HG02798 (cell line): Measurements from ENCODE around the gene TAS2R40.
"Not testable (repeated sequence)": the region's sequence is repeated elsewhere in the genome, so short reads cannot be mapped to it uniquely, and the experiment has no call there.

ENCODE experiments used
- ATAC-seq: cut with Tn5 transposase; IDR thresholded peaks from one replicate; pipeline ENCODE4 v1.9.1; 2021; ENCODE audit warnings: mild to moderate bottlenecking; ENCODE audit not compliant: unreplicated experiment, poor library complexity

Gene TAS2R40

DNA sequence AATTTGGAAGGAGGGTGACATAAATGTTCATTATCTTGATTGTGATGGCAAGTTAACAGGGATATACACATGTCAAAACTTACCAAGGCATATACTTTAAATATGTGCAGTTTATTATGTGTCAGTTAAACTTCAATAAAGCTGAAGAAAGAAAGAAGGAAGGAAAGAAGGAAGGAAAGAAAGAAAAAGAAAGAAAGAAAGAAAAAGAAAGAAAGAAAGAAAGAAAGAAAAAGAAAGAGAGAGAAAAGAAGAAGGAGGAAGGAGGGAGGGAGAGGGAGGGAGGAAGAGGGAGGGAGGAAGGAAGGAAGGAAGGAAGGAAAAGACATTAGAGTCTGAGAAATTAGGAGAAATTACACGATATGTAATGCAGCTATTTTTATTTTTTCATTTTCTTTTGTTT, 25.5 kb downstream of the TAS2R40 start:
- ATAC-seq = no peak

DNA sequence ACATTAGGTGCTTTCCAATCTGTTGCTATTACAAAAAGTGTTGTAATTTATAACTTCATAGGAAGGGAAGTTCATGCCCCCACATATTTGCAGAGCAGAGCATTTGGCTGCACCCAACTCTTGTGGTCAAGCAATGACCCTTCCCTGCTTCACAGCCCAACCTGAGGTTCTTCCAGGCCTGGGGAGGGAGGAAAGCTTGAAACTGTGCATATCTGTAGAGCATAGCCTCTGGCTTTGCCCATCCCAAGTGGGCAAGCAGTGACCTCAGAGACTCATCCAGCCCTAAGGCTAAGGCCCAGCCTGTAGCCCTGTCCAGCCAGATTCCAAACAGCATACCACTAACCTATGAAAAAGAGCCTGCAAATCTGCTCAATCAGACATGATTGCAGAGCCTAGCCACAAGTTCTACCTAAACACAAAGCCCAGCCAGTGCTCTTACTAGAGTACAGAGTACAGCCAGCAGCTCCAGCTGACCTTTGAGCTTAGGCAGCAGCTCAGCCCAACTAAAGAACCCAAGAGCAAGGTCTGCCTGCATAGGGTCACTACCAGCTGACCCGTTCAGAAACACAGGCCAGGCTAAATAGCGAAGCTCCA, 27.0 kb downstream of the TAS2R40 start:
- no peak for ATAC-seq

DNA sequence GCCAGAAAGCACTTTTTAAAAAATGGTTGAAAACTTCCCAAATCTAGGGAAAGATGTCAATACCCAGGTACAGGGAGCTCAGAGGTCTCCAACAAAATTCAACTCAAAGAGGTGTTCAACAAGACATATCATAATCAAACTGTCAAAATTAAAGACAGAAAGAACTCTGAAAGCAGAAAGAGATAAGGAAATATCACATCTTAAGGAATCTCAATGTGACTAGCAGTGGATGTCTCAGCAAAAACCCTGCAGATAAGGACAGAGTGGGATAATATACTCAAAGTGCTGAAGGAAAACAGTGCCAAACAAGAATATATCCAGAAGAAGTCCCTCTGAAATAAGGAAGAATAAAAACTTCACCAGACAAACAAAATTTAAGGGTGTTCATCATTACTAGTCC, 28.4 kb downstream of the TAS2R40 start:
- ATAC-seq = no peak

DNA sequence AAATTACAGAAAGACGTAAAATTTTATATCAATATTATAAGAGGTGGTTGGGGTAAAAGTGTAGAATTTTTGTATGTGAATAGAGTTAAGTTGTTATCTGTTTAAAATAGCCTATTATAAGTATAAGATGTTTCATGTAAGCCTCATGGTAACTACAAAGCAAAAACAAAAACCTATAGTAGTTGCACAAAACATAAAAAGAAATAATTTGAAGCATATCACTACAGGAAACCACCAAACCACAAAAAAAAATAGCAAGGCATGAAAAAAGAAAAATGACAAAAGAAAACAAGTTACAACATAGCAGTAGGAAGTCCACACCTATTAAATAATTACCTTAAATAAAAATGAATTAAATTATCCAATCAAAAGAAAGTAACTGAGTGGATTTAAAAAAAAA, 29.0 kb downstream of the TAS2R40 start:
- ATAC-seq = no peak

DNA sequence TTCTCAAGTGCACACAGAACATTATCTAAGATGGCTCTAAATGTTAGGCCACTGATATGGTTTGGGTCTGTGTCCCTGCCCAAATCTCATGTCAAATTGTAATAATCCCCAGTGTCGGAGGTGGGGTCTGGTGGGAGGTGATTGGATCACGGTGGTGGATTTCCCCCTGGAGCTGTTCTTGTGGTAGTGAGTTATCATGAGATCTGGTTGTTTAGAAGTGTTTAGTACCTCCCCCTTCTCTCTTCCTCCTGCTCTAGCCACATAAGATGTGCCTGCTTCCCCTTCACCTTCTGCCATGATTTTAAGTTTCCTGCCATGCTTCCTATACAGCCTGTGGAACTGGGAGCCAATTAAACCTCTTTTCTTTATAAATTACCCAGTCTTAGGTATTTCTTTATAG, 30.2 kb downstream of the TAS2R40 start:
- no peak for ATAC-seq

DNA sequence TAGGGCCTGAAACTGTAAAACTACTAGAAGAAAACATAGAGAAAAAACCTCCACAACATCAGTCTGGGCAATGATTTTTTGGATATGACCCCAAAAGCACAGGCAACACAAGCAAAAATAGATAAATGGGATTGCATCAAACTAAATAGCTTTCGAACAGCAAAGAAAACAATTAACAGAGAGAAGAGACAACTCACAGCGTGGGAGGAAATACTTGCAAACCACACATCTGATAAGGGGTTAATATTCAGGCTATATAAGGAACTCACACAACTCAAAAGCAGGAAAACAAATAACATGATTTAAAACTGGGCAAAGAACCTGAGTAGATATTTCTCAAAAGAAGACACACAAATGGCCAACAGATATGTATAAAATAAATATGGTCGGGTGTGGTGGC, 33.7 kb downstream of the TAS2R40 start:
- ATAC-seq = no peak

DNA sequence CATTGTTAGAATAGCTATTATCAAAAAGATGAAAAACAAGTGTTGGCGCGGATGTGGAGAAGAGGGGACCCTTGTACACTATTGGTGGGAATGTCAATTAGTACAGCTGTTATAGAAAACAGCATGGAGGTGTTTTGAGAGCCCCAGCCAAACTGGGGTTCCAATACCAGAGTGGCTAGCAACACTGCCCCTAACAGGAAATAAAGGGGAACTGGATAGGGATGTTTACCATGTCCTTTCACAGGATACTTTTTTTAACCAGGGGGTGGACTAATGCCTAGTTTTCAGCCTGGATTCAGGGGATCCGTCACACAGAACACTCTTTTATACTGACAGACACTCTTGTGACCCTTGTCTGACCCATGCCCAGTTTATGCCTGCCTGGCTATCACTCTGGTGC, 34.5 kb downstream of the TAS2R40 start:
- no peak for ATAC-seq

DNA sequence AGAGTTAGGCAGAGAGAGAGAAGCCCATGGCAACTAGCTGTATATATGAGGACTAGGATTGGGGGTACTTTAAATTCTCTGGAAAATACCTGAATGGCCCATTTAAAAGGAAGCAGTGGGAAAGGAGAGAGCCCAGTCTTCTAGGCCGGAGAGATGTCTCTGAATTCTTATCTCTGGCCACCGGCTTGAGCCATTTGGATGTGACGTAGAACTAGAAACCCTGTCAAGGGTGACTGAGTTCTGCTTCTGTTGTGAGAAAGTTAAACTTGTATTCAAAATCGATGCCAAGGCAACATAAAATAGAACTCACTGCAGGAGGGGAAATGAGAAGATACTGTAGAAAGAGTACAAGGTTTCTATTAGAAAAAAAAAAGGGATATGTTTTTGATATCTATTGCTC, 35.1 kb downstream of the TAS2R40 start:
- peak; percentile 69 for ATAC-seq

DNA sequence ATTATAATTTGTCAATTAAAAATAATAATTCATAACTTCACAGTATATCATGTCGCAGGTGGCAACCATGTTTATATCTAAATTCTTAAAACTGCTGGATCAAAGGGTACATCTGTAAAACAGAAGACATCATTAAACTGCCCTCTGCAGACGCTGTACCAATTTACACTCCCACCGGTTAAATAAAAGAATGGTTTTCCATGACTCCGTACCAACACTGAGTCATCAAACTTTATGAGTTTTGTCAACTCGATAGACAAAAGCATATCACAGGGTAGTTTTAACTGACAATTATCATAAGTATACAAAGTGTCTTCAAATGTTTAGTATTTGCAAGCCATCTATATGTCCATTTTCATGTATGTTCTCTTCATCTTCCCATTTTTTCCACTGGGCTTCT, 35.7 kb downstream of the TAS2R40 start:
- ATAC-seq = no peak

DNA sequence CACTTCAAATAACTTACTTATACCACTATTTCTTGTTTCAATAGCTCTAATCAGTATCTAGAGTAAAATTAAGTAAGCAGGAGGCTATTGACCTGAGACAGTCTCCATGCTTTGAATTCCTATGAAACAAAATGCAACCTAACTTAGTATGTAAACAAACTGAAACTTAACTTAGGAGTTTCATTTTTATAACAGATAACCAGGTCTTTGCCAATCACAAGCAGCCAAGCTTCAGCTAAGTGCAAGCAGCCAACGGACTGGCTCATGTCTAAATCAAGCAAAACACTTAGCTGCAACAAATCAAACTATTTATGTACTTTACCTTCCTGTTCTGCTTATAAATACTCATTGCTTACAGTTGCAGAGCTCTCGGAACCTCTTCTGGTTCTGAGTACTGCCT, 37.0 kb downstream of the TAS2R40 start:
- ATAC-seq = peak; percentile 50

DNA sequence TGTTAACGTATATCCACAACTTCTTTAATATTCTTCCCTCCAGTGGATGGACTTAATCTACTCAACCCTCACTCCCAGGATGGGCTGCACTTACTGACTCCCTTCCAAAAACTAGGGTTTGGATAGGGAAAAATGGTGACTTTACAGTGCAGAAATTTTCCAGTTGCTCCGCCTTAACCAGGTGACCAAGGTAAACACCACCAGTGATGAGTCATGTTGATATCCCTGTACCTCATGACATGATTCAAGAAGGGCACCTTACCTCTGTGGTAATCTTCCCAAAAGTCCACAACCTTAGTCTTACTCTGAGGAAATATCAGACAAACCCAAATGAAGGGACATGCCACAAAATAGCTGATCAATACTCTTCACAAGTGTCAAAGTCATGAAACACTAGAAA, 37.9 kb downstream of the TAS2R40 start:
- no peak for ATAC-seq

DNA sequence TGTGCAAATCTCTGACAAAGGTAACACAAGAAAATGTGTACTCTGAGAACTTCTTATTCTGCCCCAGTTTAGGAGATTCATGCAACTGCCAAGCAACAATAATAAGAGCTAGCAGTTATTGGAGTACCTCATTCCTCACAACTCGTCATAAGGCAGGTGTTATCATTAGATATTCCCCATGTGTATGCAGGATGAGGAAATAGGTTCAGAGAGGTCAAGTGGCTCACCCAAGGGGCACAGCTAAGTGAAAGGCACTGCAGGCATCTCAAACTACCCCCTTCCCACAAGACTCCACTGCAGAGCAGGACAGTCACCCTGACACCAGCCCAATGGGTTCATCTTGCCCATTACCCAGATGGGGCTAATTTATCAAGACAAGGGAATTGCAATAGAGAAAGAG, 40.1 kb downstream of the TAS2R40 start:
- ATAC-seq = no peak

DNA sequence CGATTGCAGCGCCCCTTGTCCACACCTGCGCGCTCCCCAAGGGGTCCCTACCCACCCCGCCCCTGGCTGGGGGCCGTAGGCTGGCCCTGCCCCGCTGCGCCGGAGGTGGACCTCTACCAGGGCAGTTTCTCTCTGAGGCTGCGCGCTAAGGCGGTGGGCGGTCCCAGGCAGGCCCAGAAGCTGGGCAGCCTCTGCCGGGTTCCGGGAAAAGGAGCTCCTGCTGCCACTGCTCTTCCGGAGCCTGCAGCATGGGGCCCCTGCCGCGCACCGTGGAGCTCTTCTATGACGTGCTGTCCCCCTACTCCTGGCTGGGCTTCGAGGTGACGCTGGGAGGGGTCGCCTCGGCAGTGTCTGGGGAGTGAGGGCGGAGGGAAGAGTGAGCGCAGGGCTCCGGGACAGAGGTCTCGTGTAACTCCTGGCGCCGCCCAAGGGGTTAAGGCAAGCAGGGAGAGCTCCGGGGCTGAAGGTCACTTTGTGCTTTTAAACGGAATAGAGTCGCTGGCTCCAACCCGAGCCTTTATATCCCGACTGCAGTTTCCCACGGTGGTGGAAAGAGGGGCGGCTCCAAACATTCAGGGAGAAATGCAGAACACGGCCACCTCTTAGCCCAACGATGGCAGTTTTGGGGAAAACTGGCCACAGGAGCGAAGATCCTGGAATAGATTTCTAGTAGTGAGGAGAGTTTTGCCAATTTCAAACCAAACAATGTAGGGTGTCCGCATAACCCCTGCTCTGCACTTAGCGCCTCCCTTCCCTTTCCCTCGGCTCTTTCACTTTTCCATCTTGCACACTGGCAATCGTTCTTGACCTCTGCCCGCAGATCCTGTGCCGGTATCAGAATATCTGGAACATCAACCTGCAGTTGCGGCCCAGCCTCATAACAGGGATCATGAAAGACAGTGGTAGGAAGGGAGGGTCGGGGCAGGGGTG, 41.7 kb downstream of the TAS2R40 start, which contains the start of gene GSTK1:
GSTK1 (plus strand) TSS at position 176 of the 930 bp plus-strand sequence; CDS start at position 249, 73 bp downstream.
- ATAC-seq = peak; percentile 98

DNA sequence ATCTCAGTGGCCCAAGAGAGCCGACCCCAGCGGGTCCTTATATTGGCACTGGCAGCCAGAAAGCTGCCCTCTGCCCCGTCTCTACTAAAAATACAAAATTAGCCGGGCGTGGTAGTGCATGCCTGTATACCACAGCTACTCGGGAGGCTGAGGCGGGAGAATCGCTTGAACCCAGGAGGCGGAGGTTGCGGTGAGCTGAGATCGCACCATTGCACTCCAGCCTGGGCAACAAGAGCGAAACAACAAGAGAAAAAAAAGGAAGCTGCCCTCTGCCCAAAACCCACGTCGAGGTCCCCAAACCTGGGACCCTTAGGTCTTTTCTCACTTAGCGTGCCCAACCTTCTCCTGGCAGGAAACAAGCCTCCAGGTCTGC, 42.3 kb downstream of the TAS2R40 start:
- not testable (repeated sequence) for ATAC-seq

DNA sequence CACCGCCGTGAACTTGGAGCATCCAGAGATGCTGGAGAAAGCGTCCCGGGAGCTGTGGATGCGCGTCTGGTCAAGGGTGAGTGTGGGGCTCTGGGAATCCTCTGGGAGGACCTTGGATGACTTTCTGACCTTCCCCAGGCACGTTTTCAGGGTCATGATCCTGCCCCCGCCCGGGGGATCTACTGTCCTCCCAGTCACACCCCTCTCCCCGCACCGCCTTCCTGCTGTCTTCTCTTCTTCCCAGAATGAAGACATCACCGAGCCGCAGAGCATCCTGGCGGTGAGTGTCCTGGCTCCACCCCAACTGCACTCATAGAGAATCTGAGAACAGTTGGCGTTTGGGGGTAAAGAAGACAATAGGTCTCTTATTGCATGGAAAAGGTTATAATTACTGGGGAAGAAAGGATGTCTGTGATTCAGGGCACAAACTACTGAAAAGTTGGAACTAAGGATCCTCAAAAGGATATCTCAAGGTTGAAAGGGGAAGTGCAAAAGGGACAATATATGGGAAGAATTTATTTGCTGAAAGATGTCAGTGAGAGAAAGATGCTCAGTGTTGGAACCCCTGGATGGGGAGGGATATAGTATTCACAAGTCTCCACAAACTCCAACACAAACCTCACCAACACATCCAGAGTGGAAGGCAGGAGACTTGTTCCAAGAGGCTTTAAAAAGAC, 43.3 kb downstream of the TAS2R40 start:
- no peak for ATAC-seq

DNA sequence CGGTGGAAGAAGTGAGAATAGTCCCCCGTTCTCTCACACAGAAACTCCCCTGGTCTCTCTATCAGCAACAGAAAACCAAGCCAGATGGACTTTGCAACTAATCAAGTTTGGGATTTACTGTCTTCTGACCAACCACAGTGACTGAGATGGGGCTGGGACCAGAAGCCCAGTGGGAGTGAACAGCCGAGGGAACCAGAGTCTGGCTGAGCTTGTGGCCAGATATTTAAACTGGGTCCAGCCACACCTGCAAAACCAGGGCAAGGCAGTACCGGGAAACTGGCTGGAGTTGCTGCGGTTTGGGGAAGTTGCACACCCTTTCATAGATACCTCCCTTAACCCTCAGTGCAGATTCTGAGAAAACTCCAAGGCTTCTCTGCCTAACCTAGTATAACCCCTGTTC, 47.4 kb downstream of the TAS2R40 start:
- no peak for ATAC-seq

DNA sequence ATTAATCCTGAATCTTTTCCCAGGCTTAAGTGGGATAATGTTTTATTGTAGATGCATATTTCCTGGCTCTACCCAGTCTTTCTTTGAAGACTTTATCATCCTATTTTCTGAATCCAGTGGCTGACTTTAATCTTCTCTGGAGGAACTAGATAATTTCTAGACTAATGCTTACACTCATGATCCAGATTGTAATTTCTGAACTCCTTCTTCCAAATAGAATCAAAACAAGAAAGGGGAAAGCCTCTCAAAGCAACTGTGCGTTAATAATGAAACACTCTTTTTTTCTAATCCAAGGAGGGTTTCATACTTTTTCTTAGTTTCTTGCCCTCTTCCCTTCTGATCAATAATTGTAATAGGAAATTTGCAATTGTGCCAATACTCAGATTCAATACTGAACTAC, 49.4 kb downstream of the TAS2R40 start:
- no peak for ATAC-seq
